AG09309 (cell line): Measurements from ENCODE around the gene GABRR2.
A peak's percentile ranks its signal among the peaks of the same experiment; 100 is the strongest.
"Not testable (repeated sequence)": the region's sequence is repeated elsewhere in the genome, so short reads cannot be mapped to it uniquely, and the experiment has no call there.

ENCODE experiments used
- DNase-seq: peaks from one replicate; pipeline ENCODE4 v3.0.0-alpha.2; 2010; ENCODE audit warnings: low read depth
- H3K4me3 ChIP-seq: 2 replicates; pipeline ENCODE4 v1.5.1; 2011; ENCODE audit warnings: mild to moderate bottlenecking, low read depth, low read length, moderate library complexity; ENCODE audit not compliant: control insufficient read depth
- TF ChIP-seq, protein P1 (sequence below): IDR thresholded peaks from 2 replicates; pipeline ENCODE4 v1.5.1; 2011; ENCODE audit warnings: mild to moderate bottlenecking, low read depth, low read length, inconsistent platforms; ENCODE audit not compliant: insufficient read depth, control insufficient read depth; ENCODE audit errors: missing control alignments

GABRR2 gene

DNA sequence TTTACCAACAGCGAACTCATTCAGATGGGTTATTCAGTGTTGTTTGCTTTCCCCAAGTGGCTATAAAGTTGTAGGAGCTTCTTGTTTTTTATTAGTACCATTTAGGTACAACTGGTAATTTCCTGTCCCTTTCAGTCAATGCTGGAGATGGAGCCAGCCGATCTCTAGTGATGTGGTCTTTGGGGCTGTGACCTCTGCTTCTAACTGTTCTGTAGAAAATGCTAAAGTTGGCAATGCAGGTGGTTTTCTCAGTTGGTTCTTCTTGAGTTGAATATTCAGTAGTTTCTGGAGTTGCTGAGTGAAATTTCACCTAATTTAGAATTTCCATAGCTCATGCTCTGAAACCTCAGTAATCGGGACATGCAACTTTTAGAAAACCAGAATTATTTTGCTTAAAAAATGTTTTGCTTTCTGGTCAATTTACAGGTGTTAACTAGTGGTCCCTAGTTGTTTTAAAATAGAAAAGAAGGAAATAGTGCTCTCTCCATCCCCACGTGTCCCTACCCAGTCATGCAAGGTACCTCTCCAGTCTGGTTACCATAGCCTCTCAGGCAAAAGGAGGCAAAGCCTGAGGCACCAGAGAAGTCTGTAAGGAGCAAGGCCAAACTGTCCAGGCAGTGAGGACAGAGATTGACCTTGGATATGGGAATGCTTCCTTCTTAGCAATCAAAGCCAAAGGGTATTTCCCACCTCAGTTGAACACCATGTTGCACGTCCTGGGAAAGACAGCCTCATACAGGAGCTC, 70.7 kb downstream of the GABRR2 start:
- H3K4me3 ChIP-seq = no peak overlapping the region
- no peak for DNase-seq

DNA sequence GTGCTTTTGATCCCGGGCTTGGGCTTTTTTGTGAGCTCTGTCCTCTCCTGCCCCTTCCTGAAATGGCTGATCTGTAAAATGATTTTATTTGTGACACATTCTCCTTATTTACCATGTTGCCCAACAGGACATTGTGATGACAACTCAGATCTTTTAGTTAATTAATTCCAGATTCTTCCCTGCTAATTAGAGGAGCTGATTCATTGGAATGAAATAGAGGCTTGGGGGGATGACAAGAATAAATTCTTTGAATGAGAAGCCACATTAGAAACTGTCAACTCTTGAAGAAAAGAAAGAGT, 71.8 kb downstream of the GABRR2 start:
- DNase-seq = no peak
- TF ChIP-seq, protein P1, sequence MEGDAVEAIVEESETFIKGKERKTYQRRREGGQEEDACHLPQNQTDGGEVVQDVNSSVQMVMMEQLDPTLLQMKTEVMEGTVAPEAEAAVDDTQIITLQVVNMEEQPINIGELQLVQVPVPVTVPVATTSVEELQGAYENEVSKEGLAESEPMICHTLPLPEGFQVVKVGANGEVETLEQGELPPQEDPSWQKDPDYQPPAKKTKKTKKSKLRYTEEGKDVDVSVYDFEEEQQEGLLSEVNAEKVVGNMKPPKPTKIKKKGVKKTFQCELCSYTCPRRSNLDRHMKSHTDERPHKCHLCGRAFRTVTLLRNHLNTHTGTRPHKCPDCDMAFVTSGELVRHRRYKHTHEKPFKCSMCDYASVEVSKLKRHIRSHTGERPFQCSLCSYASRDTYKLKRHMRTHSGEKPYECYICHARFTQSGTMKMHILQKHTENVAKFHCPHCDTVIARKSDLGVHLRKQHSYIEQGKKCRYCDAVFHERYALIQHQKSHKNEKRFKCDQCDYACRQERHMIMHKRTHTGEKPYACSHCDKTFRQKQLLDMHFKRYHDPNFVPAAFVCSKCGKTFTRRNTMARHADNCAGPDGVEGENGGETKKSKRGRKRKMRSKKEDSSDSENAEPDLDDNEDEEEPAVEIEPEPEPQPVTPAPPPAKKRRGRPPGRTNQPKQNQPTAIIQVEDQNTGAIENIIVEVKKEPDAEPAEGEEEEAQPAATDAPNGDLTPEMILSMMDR = no peak
- no peak overlapping the region for H3K4me3 ChIP-seq

More for the DNA sequence above, 70.7 kb downstream of the GABRR2 start:
- TF ChIP-seq, protein P1 = no peak

DNA sequence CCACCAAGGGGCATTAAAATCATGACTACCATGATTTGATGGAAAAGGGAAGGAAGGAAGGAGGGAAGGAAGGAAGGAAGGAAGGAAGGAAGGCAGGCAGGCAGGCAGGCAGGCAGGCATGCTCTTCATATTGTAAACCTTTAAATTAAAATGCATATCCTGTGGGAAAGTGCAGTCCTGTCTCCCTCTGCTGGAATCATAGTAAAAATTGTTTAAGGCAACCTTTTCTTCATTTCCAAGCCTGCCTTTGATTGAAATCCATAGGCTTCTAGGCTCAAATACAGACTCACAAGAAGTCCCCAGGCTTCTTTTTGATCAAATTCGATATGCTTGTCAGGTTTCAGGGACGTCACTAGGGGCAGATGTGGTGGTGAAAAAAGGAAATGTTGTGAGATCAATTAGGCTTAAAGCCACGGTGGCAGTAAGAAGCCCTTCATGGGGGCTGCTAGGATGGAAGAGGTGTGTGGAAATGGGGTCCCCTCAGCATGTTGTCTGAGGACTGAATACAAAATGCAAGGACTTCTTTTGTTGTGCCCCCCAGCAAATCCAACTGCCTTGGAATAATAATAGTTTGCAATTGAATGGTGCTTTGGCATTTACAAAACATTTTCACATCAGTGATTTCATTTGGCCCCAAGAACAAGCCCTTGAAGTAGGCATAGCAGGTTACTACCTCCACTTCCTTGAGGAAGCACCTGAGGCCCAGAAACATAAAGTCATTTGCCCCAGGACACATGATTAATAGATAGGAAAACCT, 72.3 kb downstream of the GABRR2 start:
- no peak for DNase-seq
- TF ChIP-seq, protein P1 = peak; percentile 53
- no peak overlapping the region for H3K4me3 ChIP-seq

DNA sequence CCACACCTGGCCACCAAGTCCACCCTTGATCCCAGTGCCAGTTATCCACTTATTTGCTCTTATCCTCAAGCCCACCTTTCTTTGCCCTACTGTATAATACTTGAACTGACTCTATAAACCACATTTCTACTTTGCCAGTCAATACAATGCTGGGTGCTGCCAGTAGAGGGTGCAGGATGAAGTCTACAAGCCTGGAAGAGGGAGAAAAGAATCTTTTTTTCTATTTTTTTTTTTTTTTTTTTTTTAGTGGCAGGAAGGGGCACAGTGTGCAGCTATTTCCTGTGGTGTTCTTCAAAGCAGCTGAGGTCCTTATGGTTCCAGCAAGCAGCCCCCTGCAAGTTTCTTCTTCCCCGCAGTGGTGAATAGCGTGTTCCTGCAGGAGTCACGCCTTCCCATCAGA, 75.8 kb downstream of the GABRR2 start:
- TF ChIP-seq, protein P1 = peak; percentile 32
- no peak for DNase-seq
- H3K4me3 ChIP-seq = no peak overlapping the region

DNA sequence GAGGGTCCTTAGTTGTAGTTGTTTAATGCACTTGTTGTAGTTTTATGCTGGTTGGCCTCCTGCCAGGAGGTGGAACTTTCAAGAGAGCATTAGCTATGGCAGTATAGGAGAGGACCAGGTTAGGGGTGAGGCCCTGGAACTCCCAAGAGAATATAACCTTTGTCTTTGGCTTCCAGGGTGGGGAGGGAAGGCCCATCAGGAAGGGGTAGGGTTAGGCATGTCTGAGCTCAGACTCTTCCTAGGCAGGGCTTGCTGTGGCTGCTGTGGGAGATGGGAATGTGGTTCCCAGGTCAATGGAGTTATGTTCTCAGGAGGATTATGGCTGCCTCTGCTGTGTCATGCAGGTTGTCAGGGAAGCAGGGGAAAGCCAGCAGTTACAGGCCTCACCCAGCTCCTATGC, 77.9 kb downstream of the GABRR2 start:
- H3K4me3 ChIP-seq = no peak overlapping the region
- DNase-seq = no peak
- TF ChIP-seq, protein P1 = no peak

DNA sequence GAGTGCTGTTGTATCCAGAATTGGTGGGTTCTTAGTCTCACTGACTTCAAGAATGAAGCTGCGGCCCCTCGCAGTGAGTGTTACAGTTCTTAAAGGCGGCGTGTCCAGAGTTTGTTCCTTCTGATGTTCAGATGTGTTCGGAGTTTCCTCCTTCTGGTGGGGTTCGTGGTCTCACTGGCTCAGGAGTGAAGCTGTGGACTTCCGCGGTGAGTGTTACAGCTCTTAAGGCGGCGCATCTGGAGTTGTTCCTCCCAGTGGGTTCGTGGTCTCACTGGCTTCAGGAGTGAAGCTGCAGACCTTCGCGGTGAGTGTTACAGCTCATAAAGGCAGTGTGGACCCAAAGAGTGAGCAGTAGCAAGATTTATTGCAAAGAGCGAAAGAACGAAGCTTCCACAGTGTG, 81.5 kb downstream of the GABRR2 start:
- not testable (repeated sequence) for H3K4me3 ChIP-seq, DNase-seq

DNA sequence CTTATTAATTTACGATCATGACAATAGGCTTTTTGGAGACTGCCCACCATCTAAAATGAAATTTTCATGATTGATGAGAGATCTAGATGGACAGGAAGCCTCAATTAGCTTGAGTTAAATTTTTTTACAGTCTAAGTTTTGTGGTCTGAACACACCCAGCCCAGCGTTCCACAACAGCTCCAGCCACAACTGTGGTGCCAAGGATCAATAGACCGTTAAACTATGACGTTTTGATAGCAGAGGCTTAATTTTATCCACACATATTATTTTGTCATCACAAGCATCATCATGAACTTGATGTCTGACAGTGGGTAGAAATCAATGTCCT, 92.4 kb downstream of the GABRR2 start:
- TF ChIP-seq, protein P1 = no peak
- DNase-seq = no peak
- no peak overlapping the region for H3K4me3 ChIP-seq
